K562 (cell line): Measurements from ENCODE around the gene LRRIQ4. TPM values are rescaled to one million over a fixed set of nuclear protein-coding genes. Genes with fewer than 3 reads are reported as not detected.

Experiments used
- ATAC-seq: fragments of 200-7000 bp; cut with Tn5 transposase; 3 replicates; pipeline ENCODE4 v1.9.1; 2020; ENCODE audit warnings: moderate library complexity
- BruUV-seq: library from RNA; stranded (reverse); fragments of 400-500 nt; replicated peaks from 2 replicates; lab custom pipeline; 2021; lab: Mats Ljungman, UMichigan
- CTCF ChIA-PET: fragments of 300-600 bp; formaldehyde crosslinking; extraction: SDS; loops from one replicate; lab custom pipeline; 2021; ENCODE audit warnings: low intra/inter-chr PET ratio; lab: Yijun Ruan, JAX
- POLR2A ChIA-PET: fragments of 300-600, 350-650 bp; sonication (Branson Sonifier 250); formaldehyde crosslinking; extraction: SDS; loops from one replicate; lab custom pipeline; 2021; ENCODE audit warnings: antibody characterized with exemption, inconsistent platforms; lab: Yijun Ruan, JAX
- DNase-seq, 4 experiments: peaks; one replicate each; pipeline versions ENCODE4 v3.0.0 to v3.0.0-alpha.2; 2011 to 2018; ENCODE audit warnings: low spot score in 3 of 4, mixed read lengths in 3 of 4; ENCODE audit errors: extremely low read depth in 1 of 4
- FAIRE-seq: peaks from 2 replicates; lab custom pipeline; 2011; peaks lifted over from hg19 to GRCh38; lab: Jason Lieb, UNC
- H2AFZ ChIP-seq: 2 replicates; pipeline ENCODE4 v1.6.0; 2011; ENCODE audit warnings: low read depth, low read length, control low read depth, inconsistent platforms
- H3K27ac ChIP-seq: fragments of 200-600 bp; 3 replicates; pipeline ENCODE4 v1.8.0; 2011; ENCODE audit warnings: low read depth, mild to moderate bottlenecking, control low read depth, inconsistent platforms, low read length, moderate library complexity, mixed read lengths; ENCODE audit errors: extremely low read depth
- H3K27me3 ChIP-seq, 2 experiments: fragments of 300-600 bp in 1 of 2; 2 replicates in 1 of 2; 3 replicates in 1 of 2; pipeline versions ENCODE4 v1.6.0 to v1.8.0; 2011; ENCODE audit warnings: inconsistent platforms in 2 of 2, low read length in 2 of 2, mild to moderate bottlenecking in 1 of 2, mixed read lengths in 1 of 2, moderate library complexity in 1 of 2; ENCODE audit not compliant: control insufficient read depth in 2 of 2, insufficient read depth in 2 of 2
- H3K36me3 ChIP-seq: fragments of 300-600 bp; 3 replicates; pipeline ENCODE4 v1.8.0; 2011; ENCODE audit warnings: mild to moderate bottlenecking, low read length, inconsistent platforms; ENCODE audit not compliant: control insufficient read depth, insufficient read depth
- H3K4me1 ChIP-seq, 2 experiments: fragments of 200-600 bp in 1 of 2; replicated peaks in 1 of 2; 2 replicates in 1 of 2; 3 replicates in 1 of 2; pipeline versions ENCODE4 v1.5.1 to v1.8.0; 2011; ENCODE audit warnings: inconsistent platforms in 2 of 2, low read length in 2 of 2, mild to moderate bottlenecking in 1 of 2, mixed read lengths in 1 of 2, moderate library complexity in 1 of 2; ENCODE audit not compliant: control insufficient read depth in 2 of 2, insufficient read depth in 2 of 2
- H3K4me2 ChIP-seq: 2 replicates; pipeline ENCODE4 v1.6.1; 2011; ENCODE audit warnings: low read length, control low read depth, inconsistent platforms, mixed read lengths; ENCODE audit not compliant: insufficient read depth
- H3K4me3 ChIP-seq: fragments of 200-600 bp; sonication (generic), shearing (Covaris generic); 2 replicates; pipeline ENCODE4 v1.5.1; 2016; ENCODE audit warnings: control low read depth, inconsistent platforms
- H3K79me2 ChIP-seq: fragments of 200-600 bp; 3 replicates; pipeline ENCODE4 v1.8.0; 2011; ENCODE audit warnings: low read length, inconsistent platforms; ENCODE audit not compliant: control insufficient read depth, insufficient read depth
- H3K9ac ChIP-seq, 2 experiments: 2 replicates each; pipeline versions ENCODE4 v1.6.0 to v1.6.1; 2011; ENCODE audit warnings: low read depth in 2 of 2, low read length in 2 of 2, control low read depth in 1 of 2, inconsistent platforms in 1 of 2, mild to moderate bottlenecking in 1 of 2, mixed read lengths in 1 of 2; ENCODE audit not compliant: insufficient read depth in 1 of 2
- H3K9me1 ChIP-seq: one replicate; pipeline ENCODE4 v1.6.0; 2011; ENCODE audit warnings: inconsistent platforms, mild to moderate bottlenecking, low read length, moderate library complexity; ENCODE audit not compliant: control insufficient read depth, insufficient read depth
- H3K9me3 ChIP-seq: replicated peaks from 2 replicates; pipeline ENCODE4 v1.5.1; 2011; ENCODE audit warnings: low read depth, low read length, inconsistent platforms; ENCODE audit not compliant: control insufficient read depth, insufficient read depth
- H4K20me1 ChIP-seq: replicated peaks from 2 replicates; pipeline ENCODE4 v1.6.1; 2011; ENCODE audit warnings: low read length, inconsistent platforms, mixed read lengths; ENCODE audit not compliant: control insufficient read depth, insufficient read depth
- FUS ChIP-seq: fragments of 200-400 bp; formaldehyde crosslinking; optimal IDR thresholded peaks from 2 replicates; pipeline ENCODE3; 2017; ENCODE audit warnings: low read depth, low read length
- JUND ChIP-seq, 2 experiments: IDR thresholded peaks; 2 replicates in 1 of 2; 3 replicates in 1 of 2; pipeline ENCODE4 v1.6.1; 2011; ENCODE audit warnings: borderline replicate concordance in 2 of 2, low read depth in 2 of 2, low read length in 2 of 2, improper control_type of control experiment in 1 of 2, missing biosample characterization in 1 of 2, missing genetic modification characterization in 1 of 2, missing genetic modification reagents in 1 of 2
- MXD1 ChIP-seq: fragments of 250-450 bp; sonication (Bioruptor Pico); IDR thresholded peaks from 2 replicates; pipeline ENCODE4 v1.8.0; 2021; ENCODE audit warnings: borderline replicate concordance, mild to moderate bottlenecking, moderate library complexity; ENCODE audit not compliant: poor library complexity, severe bottlenecking
- NRF1 ChIP-seq, 2 experiments: fragments of 450-650 bp; IDR thresholded peaks in 1 of 2; conservative IDR thresholded peaks in 1 of 2; 2 replicates each; pipeline ENCODE4 v1.6.1; 2014; ENCODE audit warnings: mild to moderate bottlenecking in 2 of 2
- SPI1 ChIP-seq: IDR thresholded peaks from 2 replicates; pipeline ENCODE4 v1.6.1; 2011; ENCODE audit warnings: low read depth, low read length, control low read depth, borderline replicate concordance
- WGBS: fragments of 100-300 bp; shearing (Covaris generic); methylation state at CpG from one replicate; pipeline ENCODE4 v1.1.6; 2016; ENCODE audit warnings: low coverage, mixed read lengths; ENCODE audit not compliant: insufficient coverage; ENCODE audit errors: missing lambda C conversion rate; 5-methylcytosine and 5-hydroxymethylcytosine counted together
- in situ Hi-C: fragments of 300-500 bp; cut with MboI; formaldehyde crosslinking; loops from 4 replicates; pipeline ENCODE4 v1.15.0; 2018; ENCODE audit warnings: inconsistent platforms, mixed read lengths
- intact Hi-C: fragments of 100-400 bp; cut with micrococcal nuclease; formaldehyde crosslinking; loops from 2 replicates; pipeline ENCODE4 v1.14.2; 2022
- polyA plus RNA-seq, 8 experiments: library from polyadenylated mRNA; depleted of rRNA in 4 of 8; stranded (reverse) in 5 of 8; unstranded in 3 of 8; fragments of >200 nt; fragmentation: Nextera tagmentation in 2 of 8; fragmentation: Illumina TruSeq in 1 of 8; extraction: Ambion mirVana in 2 of 8; extraction: Trizol in 1 of 8; gene quantifications; 2 replicates each; pipeline versions ENCODE4 v1.2.1 to v1.2.3, GENCODE V29; 2011 to 2014; ENCODE audit warnings: inconsistent platforms in 1 of 8, missing spikeins in 1 of 8
- total RNA-seq, 7 experiments: library from RNA; depleted of rRNA in 6 of 7; stranded (reverse); fragments of >200 nt in 6 of 7; fragmentation: Illumina TruSeq in 2 of 7; extraction: Trizol in 2 of 7; gene quantifications; 2 replicates each; pipeline versions ENCODE4 v1.2.1 to v1.2.3, GENCODE V29; 2011 to 2021; ENCODE audit warnings: low replicate concordance in 1 of 7

LRRIQ4 gene
- total and polyA plus RNA-seq, 9 of the 15 experiments (the other 6 are each of a cell fraction or from before 2014, with no cell fraction given) = not detected

DNA sequence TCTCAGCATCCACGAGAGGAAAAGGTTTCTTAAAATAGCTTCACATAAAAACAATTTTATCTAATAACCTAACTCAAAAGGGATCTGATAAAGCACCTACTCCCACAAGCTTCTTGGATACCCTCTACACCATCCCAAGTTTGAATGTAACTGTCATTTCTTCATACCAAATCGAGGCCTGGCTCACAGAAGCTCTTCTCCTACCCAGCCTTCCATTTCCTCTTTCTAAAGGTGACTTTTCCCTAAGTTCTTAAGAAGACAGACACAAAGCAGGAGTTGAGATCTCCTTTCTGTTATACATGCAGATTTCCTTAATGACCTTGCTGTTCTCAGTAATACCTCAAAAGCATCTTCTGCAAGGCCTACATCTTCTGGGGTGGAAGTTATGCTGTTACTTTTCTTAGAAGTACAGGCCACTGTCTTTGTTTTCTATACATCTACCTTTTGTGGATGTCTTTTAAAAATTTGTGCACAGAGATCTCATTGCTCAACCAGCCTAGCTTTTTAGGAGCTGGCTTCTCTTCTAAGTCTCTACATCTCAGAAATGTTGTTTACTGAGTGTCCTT lies 3.4 kb upstream of the LRRIQ4 start:
- no TSS peak for BruUV-seq
- H3K27me3 ChIP-seq = no peaks in the 10 kb centered on the region
- H3K9ac ChIP-seq = no peak overlapping the region
- FAIRE-seq (no peak), DNase-seq (no peak), ATAC-seq (no peak)
- H3K27ac ChIP-seq = no peak overlapping the region
- H2AFZ ChIP-seq = peak overlapping the region; percentile 62; the same call in 1 of the 2 replicates
- H3K79me2 ChIP-seq = no peaks in the 10 kb centered on the region
- WGBS = 0% methylated on average over 2 of the region's 2 CpGs
- intact Hi-C loops (no loop called here), in situ Hi-C loops (no loop called here)
- no peak overlapping the region for H3K4me2 ChIP-seq
- no peaks in the 10 kb centered on the region; a peak in 1 of 5 replicates for H3K4me1 ChIP-seq
- no peaks in the 10 kb centered on the region for H3K36me3 ChIP-seq
- no peaks in the 10 kb centered on the region; the same call in 1 of the 2 replicates for H3K9me3 ChIP-seq
- no peak overlapping the region for H3K4me3 ChIP-seq
- ChIA-PET CTCF (no interaction called here), POLR2A (interaction anchor here (0.6 to 1.1 kb wide), 5 partner anchors 12 to 413 kb away, joined by 3 to 4 read pairs (median 3); partner anchors contain the start of gene PRKCI)
- H4K20me1 ChIP-seq = no peaks in the 10 kb centered on the region
- H3K9me1 ChIP-seq = no peaks in the 10 kb centered on the region
- peak; percentile 68; the same call in 1 of the 2 replicates for TF ChIP-seq SPI1
- no peak for TF ChIP-seq NRF1 (conservative IDR thresholded peaks at IDR 0.05 in 1 of 2, IDR thresholded peaks at IDR 0.05 in 1 of 2)
- TF ChIP-seq MXD1 (CRISPR knock-in tag) = no peak
- TF ChIP-seq JUND (IDR thresholded peaks at IDR 0.05; ENCODE audit: borderline replicate concordance, low read depth, low read length) = no peak
- TF ChIP-seq JUND (tag; IDR thresholded peaks at IDR 0.05; ENCODE audit: borderline replicate concordance, low read depth, low read length) = no peak
- no peak for TF ChIP-seq FUS
- TF ChIP-seq, all 486 proteins: peak for 1
